ENCODE measurements around the gene ANKRD63. TPM values are rescaled to one million over a fixed set of nuclear protein-coding genes. Genes with fewer than 3 reads are reported as not detected.

Gene ANKRD63
- total RNA-seq, 2 donors from 2014 or later: not detected

- no peak for TF ChIP-seq CTCF (conservative IDR thresholded peaks at IDR 0.05)
- no peaks in the 10 kb centered on the region for H3K9me3 Mint-ChIP-seq
- Histone ChIP-seq H3K27me3 (ENCODE audit: control insufficient read depth, insufficient read depth, low read length, poor library complexity, severe bottlenecking) (no peaks in the 10 kb centered on the region), H3K4me3 (ENCODE audit: low read length) (no peak overlapping the region), H3K9me3 (ENCODE audit: control insufficient read depth, low read length) (no peaks in the 10 kb centered on the region), H3K36me3 (ENCODE audit: control insufficient read depth, insufficient read depth, low read length) (no peaks in the 10 kb centered on the region), H3K27ac (ENCODE audit: low read depth, low read length) (no peak overlapping the region), H3K9ac (ENCODE audit: extremely low read depth, low read length, poor library complexity, severe bottlenecking) (no peak overlapping the region), H3K4me1 (ENCODE audit: control insufficient read depth, insufficient read depth, low read length) (peaks cover 3% of the 10 kb centered on the region)
- DNase-seq: no peak
- no peaks in the 10 kb centered on the region for H3K27me3 Mint-ChIP-seq (ENCODE audit: insufficient read depth)
- no peak overlapping the region for H3K4me3 Mint-ChIP-seq
- WGBS, 2 experiments (ENCODE audit: insufficient coverage in 1 of 2, insufficient read length in 1 of 2): 76 to 80% methylated on average over 5 to 7 of the region's 7 CpGs
- peaks cover 13% of the 10 kb centered on the region for H3K4me1 Mint-ChIP-seq
- H3K27ac Mint-ChIP-seq: no peak overlapping the region
- H3K36me3 Mint-ChIP-seq (ENCODE audit: low read depth): no peaks in the 10 kb centered on the region
Observed at GRCh38 chr15:40266828-40267304, 16.0 kb downstream of the ANKRD63 start.

GRCh38 chr15:40265875-40266274, 17.0 kb downstream of the ANKRD63 start:
- Mint-ChIP-seq H3K4me3 (no peak overlapping the region), H3K4me1 (peaks cover 13% of the 10 kb centered on the region), H3K27me3 (ENCODE audit: insufficient read depth) (no peaks in the 10 kb centered on the region), H3K36me3 (ENCODE audit: low read depth) (no peaks in the 10 kb centered on the region), H3K9me3 (no peaks in the 10 kb centered on the region), H3K27ac (no peak overlapping the region)
- Histone ChIP-seq H3K4me1 (ENCODE audit: control insufficient read depth, insufficient read depth, low read length) (peaks cover 3% of the 10 kb centered on the region), H3K9me3 (ENCODE audit: control insufficient read depth, low read length) (no peaks in the 10 kb centered on the region), H3K9ac (ENCODE audit: extremely low read depth, low read length, poor library complexity, severe bottlenecking) (no peak overlapping the region), H3K27me3 (ENCODE audit: control insufficient read depth, insufficient read depth, low read length, poor library complexity, severe bottlenecking) (no peaks in the 10 kb centered on the region), H3K36me3 (ENCODE audit: control insufficient read depth, insufficient read depth, low read length) (no peaks in the 10 kb centered on the region), H3K27ac (ENCODE audit: low read depth, low read length) (no peak overlapping the region), H3K4me3 (ENCODE audit: low read length) (no peak overlapping the region)
- no peak for TF ChIP-seq CTCF (conservative IDR thresholded peaks at IDR 0.05)
- 93 to 95% methylated on average over 13 to 20 of the region's 20 CpGs for WGBS, 2 experiments (ENCODE audit: insufficient coverage in 1 of 2, insufficient read length in 1 of 2)
- DNase-seq: no peak

GRCh38 chr15:40265355-40265754, 17.5 kb downstream of the ANKRD63 start:
- Histone ChIP-seq H3K4me1 (ENCODE audit: control insufficient read depth, insufficient read depth, low read length) (peaks cover 3% of the 10 kb centered on the region), H3K27ac (ENCODE audit: low read depth, low read length) (no peak overlapping the region), H3K36me3 (ENCODE audit: control insufficient read depth, insufficient read depth, low read length) (no peaks in the 10 kb centered on the region), H3K9ac (ENCODE audit: extremely low read depth, low read length, poor library complexity, severe bottlenecking) (no peak overlapping the region), H3K9me3 (ENCODE audit: control insufficient read depth, low read length) (no peaks in the 10 kb centered on the region), H3K27me3 (ENCODE audit: control insufficient read depth, insufficient read depth, low read length, poor library complexity, severe bottlenecking) (no peaks in the 10 kb centered on the region), H3K4me3 (ENCODE audit: low read length) (no peak overlapping the region)
- 58 to 87% methylated on average over 2 to 10 of the region's 10 CpGs for whole genome bisulfite sequencing, 2 experiments (ENCODE audit: insufficient coverage in 1 of 2, insufficient read length in 1 of 2)
- TF ChIP-seq CTCF (conservative IDR thresholded peaks at IDR 0.05): no peak
- H3K36me3 Mint-ChIP-seq (ENCODE audit: low read depth): no peaks in the 10 kb centered on the region
- H3K4me1 Mint-ChIP-seq: peaks cover 13% of the 10 kb centered on the region
- H3K27me3 Mint-ChIP-seq (ENCODE audit: insufficient read depth): no peaks in the 10 kb centered on the region
- H3K4me3 Mint-ChIP-seq: no peak overlapping the region
- no peaks in the 10 kb centered on the region for H3K9me3 Mint-ChIP-seq
- no peak for DNase-seq
- no peak overlapping the region for H3K27ac Mint-ChIP-seq
